GM12878 (cell line): ENCODE results near the gene PSMB5.

Experiments
- EP300 ChIP-seq, 2 experiments: fragments of 150-350 bp in 1 of 2; IDR thresholded peaks; 2 replicates each; pipeline ENCODE4 v1.6.1; 2011 to 2012; ENCODE audit warnings: low read depth in 2 of 2, low read length in 2 of 2, borderline replicate concordance in 1 of 2, improper control_type of control experiment in 1 of 2, inconsistent platforms in 1 of 2; ENCODE audit not compliant: control insufficient read depth in 1 of 2
- TF ChIP-seq, protein P1 (sequence below), 3 experiments: IDR thresholded peaks in 2 of 3; conservative IDR thresholded peaks in 1 of 3; 2 replicates each; pipeline ENCODE4 v1.5.1; 2011; ENCODE audit warnings: low read depth in 3 of 3, low read length in 3 of 3, mild to moderate bottlenecking in 3 of 3, control low read depth in 2 of 3, moderate library complexity in 2 of 3, inconsistent platforms in 1 of 3, mixed read lengths in 1 of 3; ENCODE audit not compliant: control insufficient read depth in 2 of 3, insufficient read depth in 1 of 3; ENCODE audit errors: extremely low read depth in 1 of 3

GRCh38 chr14:23052671-23053070, 18.0 kb upstream of the PSMB5 start:
- TF ChIP-seq EP300 (IDR thresholded peaks at IDR 0.05; ENCODE audit: borderline replicate concordance in 1 of 2, control insufficient read depth in 1 of 2, low read depth in 2 of 2, low read length in 2 of 2), result no peak
- TF ChIP-seq, protein P1, sequence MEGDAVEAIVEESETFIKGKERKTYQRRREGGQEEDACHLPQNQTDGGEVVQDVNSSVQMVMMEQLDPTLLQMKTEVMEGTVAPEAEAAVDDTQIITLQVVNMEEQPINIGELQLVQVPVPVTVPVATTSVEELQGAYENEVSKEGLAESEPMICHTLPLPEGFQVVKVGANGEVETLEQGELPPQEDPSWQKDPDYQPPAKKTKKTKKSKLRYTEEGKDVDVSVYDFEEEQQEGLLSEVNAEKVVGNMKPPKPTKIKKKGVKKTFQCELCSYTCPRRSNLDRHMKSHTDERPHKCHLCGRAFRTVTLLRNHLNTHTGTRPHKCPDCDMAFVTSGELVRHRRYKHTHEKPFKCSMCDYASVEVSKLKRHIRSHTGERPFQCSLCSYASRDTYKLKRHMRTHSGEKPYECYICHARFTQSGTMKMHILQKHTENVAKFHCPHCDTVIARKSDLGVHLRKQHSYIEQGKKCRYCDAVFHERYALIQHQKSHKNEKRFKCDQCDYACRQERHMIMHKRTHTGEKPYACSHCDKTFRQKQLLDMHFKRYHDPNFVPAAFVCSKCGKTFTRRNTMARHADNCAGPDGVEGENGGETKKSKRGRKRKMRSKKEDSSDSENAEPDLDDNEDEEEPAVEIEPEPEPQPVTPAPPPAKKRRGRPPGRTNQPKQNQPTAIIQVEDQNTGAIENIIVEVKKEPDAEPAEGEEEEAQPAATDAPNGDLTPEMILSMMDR (IDR thresholded peaks at IDR 0.05 in 2 of 3, conservative IDR thresholded peaks at IDR 0.05 in 1 of 3; ENCODE audit: control insufficient read depth in 2 of 3, extremely low read depth in 1 of 3, insufficient read depth in 1 of 3, low read depth in 3 of 3, low read length in 3 of 3), result no peak
